MG63 (cell line): ENCODE data around the gene IRF1. TPM values are rescaled to one million over a fixed set of nuclear protein-coding genes. Genes with fewer than 3 reads are reported as not detected.

Experiments
- DNase-seq: peaks from one replicate; pipeline ENCODE4 v3.0.0-alpha.2; 2020
- H3K27me3 ChIP-seq: fragments of 250-450 bp; sonication (Bioruptor Pico); 2 replicates; pipeline ENCODE4 v1.5.1; 2020; ENCODE audit warnings: mild to moderate bottlenecking, moderate library complexity
- H3K36me3 ChIP-seq: fragments of 250-450 bp; sonication (Bioruptor Pico); 2 replicates; pipeline ENCODE4 v1.5.1; 2020; ENCODE audit warnings: mild to moderate bottlenecking, moderate library complexity
- H3K4me3 ChIP-seq: fragments of 250-450 bp; sonication (Bioruptor Pico); 2 replicates; pipeline ENCODE4 v1.5.1; 2020; ENCODE audit warnings: mild to moderate bottlenecking, moderate library complexity
- H3K9me3 ChIP-seq: fragments of 250-450 bp; sonication (Bioruptor Pico); 2 replicates; pipeline ENCODE4 v1.5.1; 2020; ENCODE audit warnings: mild to moderate bottlenecking, moderate library complexity
- total RNA-seq: library from RNA; depleted of rRNA; stranded (reverse); fragments of >200 nt; shearing (Covaris generic); gene quantifications from 2 replicates; pipeline ENCODE4 v1.2.3, GENCODE V29; 2014; ENCODE audit warnings: low replicate concordance

The IRF1 gene
- total RNA-seq, 1 experiment from 2014 or later = 34.7 TPM

DNA sequence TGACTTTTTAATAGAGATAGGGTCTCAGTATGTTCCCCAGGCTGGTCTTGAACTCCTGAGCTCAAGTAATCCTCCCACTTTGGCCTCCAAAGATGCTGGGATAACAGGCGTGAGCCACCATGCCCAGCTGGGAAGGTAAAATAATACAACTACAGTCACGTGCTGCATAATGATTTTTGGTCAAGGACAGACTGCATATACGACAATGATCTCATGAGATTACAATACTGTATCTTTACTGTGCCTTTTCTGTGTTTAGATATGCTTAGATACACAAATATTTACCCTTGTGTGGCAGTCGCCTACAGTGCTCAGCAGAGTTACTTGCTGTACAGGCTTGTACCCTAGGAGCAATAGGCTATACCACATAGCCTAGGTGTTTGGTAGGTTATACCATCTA, 14.2 kb upstream of the IRF1 start:
- H3K9me3 ChIP-seq = peaks cover 5% of the 10 kb centered on the region
- H3K27me3 ChIP-seq = no peaks in the 10 kb centered on the region
- no peak overlapping the region for H3K4me3 ChIP-seq
- H3K36me3 ChIP-seq = no peaks in the 10 kb centered on the region
- DNase-seq = no peak

DNA sequence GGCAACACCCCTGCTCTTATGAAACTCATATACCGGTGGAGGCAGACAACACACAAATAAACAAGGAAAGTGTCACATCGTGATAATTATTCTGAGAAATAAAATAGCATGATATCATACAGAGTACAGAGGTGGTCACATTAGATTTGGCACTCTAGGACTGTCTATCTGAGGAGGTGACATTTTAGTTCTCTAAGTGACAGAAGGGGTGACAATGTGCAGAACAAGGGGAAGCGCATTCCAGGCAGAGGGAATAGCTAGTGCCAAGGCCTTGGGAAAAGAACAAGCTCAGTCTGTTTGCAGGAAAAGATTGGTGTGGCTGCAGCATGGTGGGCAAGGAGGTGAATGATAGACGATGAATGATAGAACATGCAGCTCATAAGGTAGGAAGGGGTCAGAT, 12.7 kb upstream of the IRF1 start:
- no peaks in the 10 kb centered on the region for H3K36me3 ChIP-seq
- no peak overlapping the region for H3K4me3 ChIP-seq
- DNase-seq = no peak
- no peaks in the 10 kb centered on the region for H3K9me3 ChIP-seq
- H3K27me3 ChIP-seq = no peaks in the 10 kb centered on the region

- Histone ChIP-seq H3K9me3 (no peaks in the 10 kb centered on the region), H3K27me3 (no peaks in the 10 kb centered on the region), H3K4me3 (no peak overlapping the region), H3K36me3 (no peaks in the 10 kb centered on the region)
- no peak for DNase-seq
Observed at GRCh38 chr5:132501961-132502931, 11.7 kb upstream of the IRF1 start.

- DNase-seq = no peak
- H3K9me3 ChIP-seq = no peaks in the 10 kb centered on the region
- H3K4me3 ChIP-seq = no peak overlapping the region
- no peaks in the 10 kb centered on the region for H3K36me3 ChIP-seq
- no peaks in the 10 kb centered on the region for H3K27me3 ChIP-seq
Observed at GRCh38 chr5:132501629-132501956, 11.0 kb upstream of the IRF1 start.

DNA sequence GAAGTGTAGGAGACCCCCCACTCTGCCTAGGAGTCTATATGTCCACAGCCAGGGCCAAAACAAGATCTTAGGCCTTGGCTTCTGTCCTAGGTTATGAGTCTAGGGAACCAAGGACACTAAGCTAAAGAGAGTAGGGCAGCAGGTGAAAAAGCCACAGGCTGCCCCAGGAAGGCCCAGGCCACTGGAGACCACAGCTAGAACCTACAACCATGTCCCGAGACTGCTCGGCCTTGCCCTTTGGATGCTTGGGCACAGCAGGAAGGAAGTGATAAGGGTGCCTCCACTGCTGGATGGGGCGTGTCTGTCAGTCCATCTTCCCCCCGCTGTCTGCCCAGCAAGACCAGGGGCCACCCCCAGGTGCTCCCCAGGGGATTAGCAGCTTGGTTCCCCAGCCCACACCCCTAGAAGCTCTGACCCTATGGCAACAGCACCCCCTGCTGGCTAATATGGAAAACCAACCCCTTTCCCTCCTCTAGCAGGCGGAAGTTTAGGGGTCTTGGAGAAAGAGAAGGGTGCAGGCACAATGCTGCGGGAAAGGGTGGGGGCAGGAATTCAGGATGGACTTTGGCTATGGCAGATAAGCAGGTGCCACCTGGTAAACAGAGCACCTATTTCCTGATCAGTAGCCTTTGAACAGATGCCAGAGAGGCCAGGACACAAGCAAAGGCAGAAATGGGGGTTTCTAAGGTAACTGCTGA, 10.5 kb upstream of the IRF1 start:
- no peaks in the 10 kb centered on the region for H3K9me3 ChIP-seq
- peak; percentile 53 for DNase-seq
- no peaks in the 10 kb centered on the region for H3K36me3 ChIP-seq
- no peaks in the 10 kb centered on the region for H3K27me3 ChIP-seq
- no peak overlapping the region for H3K4me3 ChIP-seq

GRCh38 chr5:132500244-132500930, 9.8 kb upstream of the IRF1 start:
- no peak for DNase-seq

DNA sequence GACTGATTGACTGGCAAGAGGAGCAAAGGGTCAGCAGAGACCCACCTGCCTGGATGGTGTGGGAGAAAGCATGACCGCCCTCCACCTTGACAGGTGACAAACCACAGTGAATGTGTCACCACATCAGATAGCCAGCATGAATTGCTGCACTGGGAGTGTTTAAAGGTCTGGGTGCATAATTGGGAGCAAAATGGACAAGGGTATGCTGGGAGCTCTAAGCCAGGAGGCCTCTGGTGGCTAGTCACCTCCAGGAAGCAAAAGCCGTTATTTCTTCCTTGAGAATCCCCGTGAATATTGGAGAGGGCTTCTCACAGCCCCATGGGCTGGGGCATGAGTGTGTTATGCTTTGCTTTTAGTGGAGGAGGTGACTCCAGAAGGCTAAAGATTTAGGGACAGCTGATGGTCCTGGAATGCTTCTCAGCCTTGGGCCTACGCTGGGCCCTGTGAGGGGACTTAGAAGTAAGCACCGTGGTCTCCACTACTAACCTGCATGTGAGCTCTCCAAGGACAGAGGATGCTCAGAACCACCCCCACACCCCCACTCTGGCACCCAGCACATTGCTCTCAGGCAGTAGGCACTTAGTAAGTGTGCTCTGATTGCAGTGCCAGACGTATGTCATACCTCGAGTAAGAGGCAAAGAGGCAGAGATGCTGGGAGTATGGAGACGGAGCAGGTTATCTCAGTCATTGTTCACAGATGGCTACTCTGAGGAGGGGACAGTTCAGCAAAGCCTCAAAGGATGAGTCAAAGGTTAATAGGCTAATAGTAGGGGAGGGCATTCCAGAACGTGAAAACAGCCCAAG, 9.1 kb upstream of the IRF1 start:
- Histone ChIP-seq H3K27me3 (no peaks in the 10 kb centered on the region), H3K9me3 (no peaks in the 10 kb centered on the region), H3K4me3 (no peak overlapping the region), H3K36me3 (no peaks in the 10 kb centered on the region)
- DNase-seq = no peak

More at GRCh38 chr5:132500244-132500930, 9.8 kb upstream of the IRF1 start:
- Histone ChIP-seq H3K36me3 (no peaks in the 10 kb centered on the region), H3K4me3 (no peak overlapping the region), H3K9me3 (no peaks in the 10 kb centered on the region), H3K27me3 (no peaks in the 10 kb centered on the region)

GRCh38 chr5:132498686-132499271, 8.2 kb upstream of the IRF1 start:
- no peak for DNase-seq
- no peaks in the 10 kb centered on the region for H3K27me3 ChIP-seq
- no peaks in the 10 kb centered on the region for H3K9me3 ChIP-seq

GRCh38 chr5:132498152-132498551, 7.6 kb upstream of the IRF1 start:
- DNase-seq = peak; percentile 97
- H3K36me3 ChIP-seq = no peaks in the 10 kb centered on the region
- H3K9me3 ChIP-seq = no peaks in the 10 kb centered on the region
- H3K27me3 ChIP-seq = no peaks in the 10 kb centered on the region
- no peak overlapping the region for H3K4me3 ChIP-seq

More at GRCh38 chr5:132498686-132499271, 8.2 kb upstream of the IRF1 start:
- no peak overlapping the region for H3K4me3 ChIP-seq
- no peaks in the 10 kb centered on the region for H3K36me3 ChIP-seq

DNA sequence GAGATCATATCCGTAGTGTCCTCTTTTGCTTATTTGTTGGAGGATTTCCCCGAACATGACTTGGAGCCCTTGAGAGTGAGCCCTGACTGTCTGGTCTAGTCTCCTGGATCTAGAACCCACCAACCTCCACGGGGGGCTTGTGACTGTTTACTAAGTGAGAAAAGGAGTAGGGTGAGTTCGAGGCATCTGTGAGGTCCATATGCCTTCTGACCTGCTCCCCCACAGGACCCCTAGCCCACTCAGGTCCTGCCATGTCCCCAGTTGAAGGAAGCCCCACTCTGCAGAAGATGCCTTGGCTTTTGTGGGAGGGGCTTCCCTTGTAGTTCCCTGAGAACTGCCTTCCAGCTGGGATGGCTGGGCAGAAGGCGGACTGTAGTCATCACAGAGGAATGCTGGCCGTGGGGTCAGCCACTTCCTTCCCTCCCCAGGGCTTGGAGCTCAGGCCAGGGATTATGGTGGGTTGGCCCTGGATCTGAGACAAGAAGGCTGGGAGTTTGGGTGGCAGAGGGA, 7.0 kb upstream of the IRF1 start:
- DNase-seq = peak; percentile 99
- Histone ChIP-seq H3K36me3 (no peaks in the 10 kb centered on the region), H3K4me3 (peak overlapping the region; percentile 54), H3K27me3 (no peaks in the 10 kb centered on the region), H3K9me3 (no peaks in the 10 kb centered on the region)

GRCh38 chr5:132496631-132497487, 6.3 kb upstream of the IRF1 start:
- DNase-seq = peak; percentile 95
- no peaks in the 10 kb centered on the region for H3K36me3 ChIP-seq
- H3K4me3 ChIP-seq = peak overlapping the region; percentile 54
- no peaks in the 10 kb centered on the region for H3K9me3 ChIP-seq
- H3K27me3 ChIP-seq = no peaks in the 10 kb centered on the region

DNA sequence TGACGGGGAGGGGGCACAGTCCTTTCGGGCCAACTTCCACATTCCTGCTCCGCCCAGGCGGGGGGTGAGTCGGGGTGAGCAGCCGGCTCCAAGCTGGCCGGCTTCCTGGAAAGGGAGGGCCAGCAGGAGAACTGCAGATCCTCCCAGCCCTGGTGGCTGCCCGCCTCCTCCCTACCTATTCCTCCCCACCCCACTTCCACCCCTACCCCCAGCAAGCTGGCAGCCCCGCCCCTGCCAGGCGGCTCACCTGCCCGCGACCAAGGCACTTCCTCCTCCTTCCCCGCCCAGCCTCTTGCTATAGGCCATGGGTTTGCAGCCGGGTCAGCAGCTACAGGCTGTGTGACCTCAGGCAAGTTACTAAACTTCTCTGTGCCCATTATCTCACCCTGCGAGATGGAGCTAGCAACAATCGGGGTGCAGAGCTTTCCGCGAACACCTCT, 5.6 kb upstream of the IRF1 start:
- Histone ChIP-seq H3K9me3 (no peaks in the 10 kb centered on the region), H3K4me3 (peak overlapping the region; percentile 54), H3K27me3 (no peaks in the 10 kb centered on the region), H3K36me3 (no peaks in the 10 kb centered on the region)
- peak; percentile 98 for DNase-seq

GRCh38 chr5:132495667-132496190, 5.2 kb upstream of the IRF1 start:
- Histone ChIP-seq H3K9me3 (no peaks in the 10 kb centered on the region), H3K36me3 (no peaks in the 10 kb centered on the region), H3K4me3 (peak overlapping the region; percentile 54), H3K27me3 (no peaks in the 10 kb centered on the region)
- DNase-seq = peak; percentile 99

- H3K9me3 ChIP-seq = no peaks in the 10 kb centered on the region
Observed at GRCh38 chr5:132493821-132494220, 3.2 kb upstream of the IRF1 start.

DNA sequence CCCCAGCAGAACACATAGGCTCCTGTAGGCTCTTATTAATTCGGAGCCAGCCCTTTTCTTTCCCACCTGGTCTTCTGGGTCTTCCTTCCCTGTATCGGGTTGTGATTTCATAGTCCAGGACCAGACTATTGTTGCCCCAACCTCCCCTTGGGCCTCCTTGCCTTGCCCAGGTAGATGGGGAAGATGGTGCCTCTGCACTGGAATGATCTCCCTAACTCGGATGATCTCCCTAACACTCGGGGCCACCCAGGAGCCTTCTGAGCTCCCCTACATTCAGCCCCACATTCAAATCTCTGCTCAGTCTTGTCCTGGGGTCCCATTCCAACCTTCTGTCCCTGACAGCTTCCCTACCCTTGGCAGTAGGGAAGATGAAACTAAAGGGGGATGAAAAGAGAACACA, 2.7 kb upstream of the IRF1 start:
- Histone ChIP-seq H3K4me3 (no peak overlapping the region), H3K27me3 (no peaks in the 10 kb centered on the region), H3K9me3 (no peaks in the 10 kb centered on the region), H3K36me3 (peaks cover 12% of the 10 kb centered on the region)
- DNase-seq = no peak

More at GRCh38 chr5:132493821-132494220, 3.2 kb upstream of the IRF1 start:
- no peaks in the 10 kb centered on the region for H3K27me3 ChIP-seq
- H3K4me3 ChIP-seq = no peak overlapping the region
- DNase-seq = no peak
- H3K36me3 ChIP-seq = peaks cover 7% of the 10 kb centered on the region
